LNCAP (cell line): ENCODE results near the gene B9D1.

ENCODE experiments used
- CTCF ChIP-seq: fragments of 450-650 bp; IDR thresholded peaks from 2 replicates; pipeline ENCODE4 v1.5.1; 2017; ENCODE audit warnings: mild to moderate bottlenecking

The B9D1 gene

GRCh38 chr17:19386974-19387920 lies 24.7 kb upstream of the B9D1 start, which contains the start of gene MFAP4:
Gene MFAP4, minus strand, starts transcription at chr17:19387190. Its CDS starts 35 bp downstream, at chr17:19387155.
- no peak for TF ChIP-seq CTCF

GRCh38 chr17:19386051-19386929 lies 23.8 kb upstream of the B9D1 start:
- TF ChIP-seq CTCF, result no peak

- TF ChIP-seq CTCF, result no peak
These were observed 23.0 kb upstream of the B9D1 start for GRCh38 chr17:19385521-19385983.

GRCh38 chr17:19384723-19385391 lies 22.3 kb upstream of the B9D1 start:
- TF ChIP-seq CTCF, result no peak

- TF ChIP-seq CTCF, result no peak
These were observed 21.4 kb upstream of the B9D1 start for GRCh38 chr17:19383681-19384470.

- no peak for TF ChIP-seq CTCF
These were observed 20.3 kb upstream of the B9D1 start for GRCh38 chr17:19382531-19383444.
